ENCODE measurements around the gene MSI2.

GRCh38 chr17:57530026-57530425, 273.7 kb downstream of the MSI2 start:
- TF ChIP-seq EZH2 (IDR thresholded peaks at IDR 0.05) = no peak
- TF ChIP-seq POLR2AphosphoS5 (IDR thresholded peaks at IDR 0.05; ENCODE audit: borderline replicate concordance, low read depth, low read length) = no peak
- TF ChIP-seq FOXP2 (optimal IDR thresholded peaks at IDR 0.05; ENCODE audit: control extremely low read depth, extremely low read length, insufficient read depth) = no peak

All from SK-N-MC (cell line).